ENCODE results near the gene COL4A2. TPM values are rescaled to one million over a fixed set of nuclear protein-coding genes. Genes with fewer than 3 reads are reported as not detected.
A peak's percentile ranks its signal among the peaks of the same experiment; 100 is the strongest.

The COL4A2 gene
- total RNA-seq, 1 donor from 2014 or later, result 785 TPM

- DNase-seq, result no peak
Observed at GRCh38 chr13:110290826-110291225, 16.3 kb upstream of the COL4A2 start.

DNA sequence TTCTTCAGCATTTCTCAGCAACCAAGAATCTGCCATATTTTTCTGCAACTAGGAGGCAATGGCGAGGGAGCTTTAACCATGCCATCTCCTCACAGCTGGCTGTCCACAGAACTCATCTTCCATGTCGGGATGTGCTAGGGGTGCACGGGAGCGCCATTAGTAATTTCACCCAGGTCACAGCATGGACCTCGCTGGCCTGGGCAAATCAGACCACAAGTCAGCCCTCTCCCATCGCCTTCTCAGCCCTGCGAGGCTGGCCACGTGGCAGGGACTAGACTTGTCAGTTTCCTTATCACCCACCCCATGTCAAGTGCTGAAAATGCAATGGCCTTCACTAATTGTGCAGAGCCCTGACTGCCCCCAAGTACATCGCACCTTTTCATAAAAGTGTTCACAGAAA is 15.8 kb upstream of the COL4A2 start:
- no peak for DNase-seq

DNA sequence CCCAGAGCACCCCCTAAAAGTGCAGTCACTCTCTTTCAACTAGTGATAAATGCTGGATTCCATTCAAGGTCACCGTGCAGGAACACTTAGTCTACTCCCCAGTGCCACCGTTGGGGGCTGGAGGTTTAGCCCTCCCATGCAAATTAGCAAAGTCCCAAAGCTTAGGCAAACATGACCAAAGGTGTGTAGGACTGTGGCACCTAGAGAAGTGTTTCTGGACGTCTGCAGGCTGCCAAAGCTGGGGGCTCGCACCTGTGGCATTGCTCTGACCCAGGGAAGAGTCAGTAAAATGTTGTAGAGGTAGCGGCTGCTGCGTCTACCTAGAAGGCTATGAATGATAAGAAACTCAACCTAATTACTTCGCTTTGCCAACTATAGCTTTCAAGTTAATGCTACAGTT is 14.0 kb upstream of the COL4A2 start:
- no peak for DNase-seq

- no peak for DNase-seq
Observed at GRCh38 chr13:110293649-110294048, 13.4 kb upstream of the COL4A2 start.

- DNase-seq, result no peak
Observed at GRCh38 chr13:110294146-110294545, 12.9 kb upstream of the COL4A2 start.

GRCh38 chr13:110294622-110295021 is 12.5 kb upstream of the COL4A2 start:
- no peak for DNase-seq

- DNase-seq, result no peak
Observed at GRCh38 chr13:110297011-110297410, 10.1 kb upstream of the COL4A2 start.

- no peak for DNase-seq
Observed at GRCh38 chr13:110297766-110298504, 9.1 kb upstream of the COL4A2 start.

DNA sequence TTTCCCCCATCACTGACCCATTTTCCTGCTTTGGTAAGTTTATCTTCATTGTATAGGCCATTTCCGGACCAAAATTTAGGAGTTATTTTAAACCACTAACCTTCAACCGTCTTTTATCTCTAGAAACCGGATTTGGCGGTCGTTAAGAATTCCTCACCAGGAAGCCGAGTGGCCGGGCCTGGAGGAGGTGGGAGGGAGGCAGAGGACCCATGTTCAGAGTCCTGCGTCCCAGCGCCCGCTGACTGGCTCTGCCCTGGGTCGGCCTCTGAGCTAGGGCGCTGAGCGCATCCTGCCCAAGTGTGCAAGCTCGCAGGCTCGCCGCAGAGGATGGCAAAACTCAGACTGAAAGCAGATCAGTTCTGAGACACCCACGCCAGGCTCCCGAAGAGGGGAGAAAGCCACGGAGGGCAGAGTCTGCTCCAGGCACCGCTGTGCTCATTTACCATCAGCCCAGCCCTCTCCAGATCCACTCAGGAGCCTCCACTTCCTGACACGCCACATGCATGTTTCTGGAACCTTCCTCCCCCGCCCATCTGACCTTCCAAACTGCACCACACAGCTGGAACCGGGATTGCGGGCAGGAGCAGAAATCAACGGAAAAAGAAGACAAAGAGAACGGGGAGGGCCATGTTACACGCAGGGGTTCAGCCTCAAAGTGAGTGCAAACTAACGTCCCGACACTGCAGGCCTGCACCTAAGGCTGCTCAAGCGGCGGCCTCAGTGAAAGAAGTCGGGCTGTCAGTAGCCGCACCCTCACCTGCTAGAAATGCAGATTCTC is 8.4 kb upstream of the COL4A2 start:
- no peak for DNase-seq

DNA sequence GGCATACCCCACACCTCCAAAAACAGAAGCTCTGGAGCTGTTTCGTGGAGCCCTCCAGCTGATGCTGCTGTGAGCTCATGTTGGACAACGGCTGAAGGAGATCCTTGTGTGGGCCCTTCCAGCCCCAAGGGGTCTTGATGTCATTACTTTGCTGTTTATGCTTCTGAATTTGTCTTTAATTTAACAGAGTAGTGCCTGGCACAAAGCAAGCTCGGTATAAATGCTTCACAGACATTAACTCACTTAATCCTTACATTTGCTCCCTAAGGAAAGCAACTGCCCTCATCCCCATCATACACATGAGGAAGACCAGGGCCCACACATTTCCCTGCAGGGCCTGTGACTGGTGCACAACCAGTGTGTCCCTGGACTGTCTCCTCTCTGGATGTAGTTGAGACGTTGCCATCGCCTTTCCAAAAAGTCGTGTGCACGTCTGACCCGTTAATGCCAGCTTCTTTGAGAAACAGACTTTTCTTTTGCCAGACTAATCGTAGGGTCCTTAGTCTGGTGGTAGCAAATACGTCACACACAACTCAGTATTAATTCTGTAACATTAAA is 7.7 kb upstream of the COL4A2 start:
- peak; percentile 56 for DNase-seq

DNA sequence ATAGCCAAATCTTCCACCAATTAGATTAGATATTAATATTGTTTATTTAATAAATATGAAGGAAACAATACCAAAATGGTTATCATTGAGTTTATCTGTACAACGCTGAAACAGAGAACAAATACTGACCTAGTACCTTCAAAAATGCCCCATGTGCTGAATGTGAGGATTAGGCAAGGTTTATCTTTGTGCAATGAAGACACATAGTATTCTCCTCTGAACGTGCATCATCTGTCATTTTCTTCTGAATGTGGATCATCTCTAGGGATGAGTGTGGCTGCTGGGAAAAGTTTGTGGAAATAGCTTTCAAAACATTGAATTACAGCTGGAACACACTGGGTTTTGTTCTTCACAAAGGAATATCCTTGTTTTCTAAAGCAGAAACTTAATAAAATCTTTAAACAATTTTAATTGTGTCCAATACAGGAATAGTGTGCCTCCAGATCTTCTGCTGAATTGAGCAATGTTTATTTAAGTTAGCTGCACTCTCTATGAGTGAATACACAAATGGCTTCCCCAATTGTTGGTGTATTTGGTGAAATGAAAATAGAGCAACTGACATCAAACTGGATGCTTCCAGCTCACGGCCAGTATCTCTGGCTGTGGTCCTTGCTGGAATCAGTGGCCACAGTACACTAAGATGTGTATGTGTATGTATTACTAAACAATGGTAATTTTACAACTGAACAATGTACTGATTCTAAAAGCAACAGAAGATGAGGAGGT is 6.8 kb upstream of the COL4A2 start:
- no peak for DNase-seq

GRCh38 chr13:110301083-110301482 is 6.0 kb upstream of the COL4A2 start:
- no peak for DNase-seq

DNA sequence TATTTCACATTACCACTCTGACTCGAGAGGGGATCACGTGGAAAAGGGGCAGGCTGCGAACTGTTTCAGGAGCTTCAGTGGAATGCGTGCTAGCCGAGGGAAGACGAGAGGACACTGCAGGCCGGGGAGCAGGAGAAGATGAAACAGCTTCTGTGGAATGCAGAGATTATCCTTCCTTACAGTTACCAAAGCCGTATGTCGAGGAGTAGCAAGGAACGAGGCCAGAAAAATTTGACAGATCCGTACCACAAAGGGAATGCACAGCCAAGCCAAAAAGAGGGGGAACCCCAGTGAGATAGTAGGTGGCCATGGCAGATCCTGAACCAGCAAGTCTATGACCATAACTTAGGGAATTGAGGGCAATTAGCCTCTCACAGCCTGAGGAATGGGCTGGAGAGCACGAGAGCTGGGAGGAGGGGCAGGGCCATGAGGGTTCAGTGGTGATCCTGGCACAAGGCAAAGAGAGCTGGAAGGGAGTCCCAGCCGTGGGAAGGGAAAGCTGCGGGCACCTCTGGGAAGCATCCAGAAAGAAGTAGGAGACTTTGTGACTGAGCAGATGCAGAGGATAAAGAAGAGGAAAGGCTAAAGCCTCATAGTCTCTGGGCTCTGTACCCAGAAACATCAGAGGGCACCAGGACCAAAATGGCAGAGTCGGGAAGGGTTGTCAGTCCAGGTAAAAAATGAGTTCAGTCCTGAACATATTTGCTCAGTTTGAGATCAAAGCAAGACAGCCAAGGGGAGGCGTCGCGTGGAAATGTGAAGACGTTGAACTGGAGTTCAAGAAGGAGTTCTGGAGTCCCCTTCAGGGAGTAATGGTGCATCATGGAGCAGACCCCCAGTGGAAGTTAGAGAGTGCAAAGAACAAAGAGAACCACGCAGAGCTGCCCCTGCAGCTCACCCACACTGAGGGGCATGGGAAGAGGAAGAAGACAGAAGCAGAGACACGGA is 5.2 kb upstream of the COL4A2 start:
- DNase-seq, result no peak

- no peak for DNase-seq
Observed at GRCh38 chr13:110302997-110303396, 4.1 kb upstream of the COL4A2 start.

DNA sequence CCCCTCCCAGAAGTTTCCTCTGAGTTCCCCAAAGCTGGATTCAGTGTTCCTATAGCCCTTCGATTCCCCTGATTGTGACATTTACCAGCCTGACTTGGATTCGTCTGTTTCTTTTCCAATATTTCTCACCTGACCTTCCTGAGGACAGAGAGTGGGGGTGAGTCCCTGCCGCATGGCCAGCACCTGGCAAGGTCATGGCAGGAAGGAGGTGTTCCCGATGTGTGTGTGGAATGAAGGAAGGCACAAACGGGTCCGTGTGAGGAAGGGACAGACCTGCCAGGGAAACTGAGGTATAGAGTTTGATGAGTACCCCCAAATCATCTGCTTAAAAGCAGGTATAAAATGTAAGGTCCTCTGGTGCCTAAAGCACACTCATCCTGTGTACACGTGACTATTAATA is 3.4 kb upstream of the COL4A2 start:
- no peak for DNase-seq

DNA sequence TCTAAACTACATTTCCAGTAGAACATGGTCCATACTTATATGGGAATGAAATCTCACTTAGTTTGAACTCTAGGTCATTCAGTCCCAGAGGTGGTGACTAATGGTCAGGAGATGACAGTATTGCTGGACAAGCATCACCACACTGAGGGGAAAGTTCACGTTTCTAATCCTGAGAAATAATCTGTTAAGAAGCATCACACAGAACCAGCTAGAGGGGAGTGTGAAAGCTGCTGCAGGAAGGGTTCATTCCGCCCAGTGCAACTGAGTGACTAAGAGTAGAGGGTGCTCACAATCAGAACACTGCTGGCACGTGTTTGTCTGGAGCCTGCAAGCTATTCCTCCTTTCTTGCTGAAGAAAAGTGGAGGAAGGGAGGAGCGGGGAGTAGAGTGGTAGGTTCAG is 2.8 kb upstream of the COL4A2 start:
- DNase-seq, result no peak

- no peak for DNase-seq
Observed at GRCh38 chr13:110305001-110305400, 2.1 kb upstream of the COL4A2 start.

DNA sequence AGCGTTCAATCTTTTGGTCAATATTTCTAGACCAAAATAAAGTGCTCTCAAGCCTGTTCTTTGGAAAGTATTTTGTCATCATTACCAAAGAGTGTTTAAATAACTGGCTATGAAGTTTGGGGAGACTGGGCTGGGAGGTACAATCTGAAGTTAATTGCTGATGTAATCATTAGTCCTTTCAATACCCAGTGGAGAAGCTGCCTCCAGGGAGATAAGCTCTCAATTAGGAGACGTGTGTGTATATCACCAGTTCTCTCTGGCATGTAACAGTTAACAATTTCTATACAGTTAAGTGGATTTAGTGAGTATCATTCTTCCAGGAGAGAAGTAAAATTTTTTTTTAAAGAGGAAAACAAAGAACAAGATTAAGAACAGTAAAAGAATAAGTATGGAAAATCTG is 1.5 kb upstream of the COL4A2 start:
- no peak for DNase-seq

GRCh38 chr13:110305949-110306339 is 1.1 kb upstream of the COL4A2 start:
- DNase-seq, result peak; percentile 81

DNA sequence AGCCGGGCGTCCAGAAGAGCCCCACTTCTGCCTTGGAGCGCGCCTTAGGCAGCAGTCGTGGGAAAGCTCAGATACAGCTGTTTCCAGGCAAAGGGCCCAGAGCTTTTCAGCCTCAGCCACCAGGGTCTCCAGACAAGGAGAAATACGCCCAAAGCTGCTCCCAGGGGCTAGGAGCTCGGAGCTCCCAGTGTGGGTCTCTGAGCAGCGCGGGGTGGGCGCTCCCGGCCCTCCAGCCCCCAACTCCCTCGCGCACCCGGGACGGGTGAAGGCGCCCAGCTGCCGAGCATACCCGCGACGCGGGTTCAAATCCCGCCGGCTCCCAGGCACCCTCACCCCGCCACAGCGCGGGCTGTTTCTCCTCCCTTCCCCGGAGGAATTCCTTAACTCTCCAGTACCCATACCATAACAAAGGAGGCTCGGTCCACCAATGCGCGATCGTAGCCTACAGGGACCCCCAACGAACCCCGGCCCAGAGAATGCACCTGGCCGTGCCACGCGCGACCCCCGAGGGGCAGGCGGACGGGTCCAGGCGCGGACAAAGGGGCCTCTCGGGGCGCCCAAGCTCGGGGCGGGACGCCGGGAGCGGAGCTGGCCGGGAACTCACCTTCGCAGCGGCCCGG is 634 bp upstream of the COL4A2 start:
- peak; percentile 74 for DNase-seq
